ENCODE results near the gene TIMM10B. TPM values are rescaled to one million over a fixed set of nuclear protein-coding genes. Genes with fewer than 3 reads are reported as not detected.

Gene TIMM10B
- total RNA-seq, 1 donor from 2014 or later = 27.4 TPM

- H3K27me3 Mint-ChIP-seq (ENCODE audit: low read depth) = no peaks in the 10 kb centered on the region
- no peaks in the 10 kb centered on the region for H3K4me1 Mint-ChIP-seq (ENCODE audit: low read depth)
- no peak overlapping the region for H3K27ac Mint-ChIP-seq (ENCODE audit: unreplicated experiment)
- DNase-seq (ENCODE audit: low spot score) = no peak
- TF ChIP-seq, protein P1, sequence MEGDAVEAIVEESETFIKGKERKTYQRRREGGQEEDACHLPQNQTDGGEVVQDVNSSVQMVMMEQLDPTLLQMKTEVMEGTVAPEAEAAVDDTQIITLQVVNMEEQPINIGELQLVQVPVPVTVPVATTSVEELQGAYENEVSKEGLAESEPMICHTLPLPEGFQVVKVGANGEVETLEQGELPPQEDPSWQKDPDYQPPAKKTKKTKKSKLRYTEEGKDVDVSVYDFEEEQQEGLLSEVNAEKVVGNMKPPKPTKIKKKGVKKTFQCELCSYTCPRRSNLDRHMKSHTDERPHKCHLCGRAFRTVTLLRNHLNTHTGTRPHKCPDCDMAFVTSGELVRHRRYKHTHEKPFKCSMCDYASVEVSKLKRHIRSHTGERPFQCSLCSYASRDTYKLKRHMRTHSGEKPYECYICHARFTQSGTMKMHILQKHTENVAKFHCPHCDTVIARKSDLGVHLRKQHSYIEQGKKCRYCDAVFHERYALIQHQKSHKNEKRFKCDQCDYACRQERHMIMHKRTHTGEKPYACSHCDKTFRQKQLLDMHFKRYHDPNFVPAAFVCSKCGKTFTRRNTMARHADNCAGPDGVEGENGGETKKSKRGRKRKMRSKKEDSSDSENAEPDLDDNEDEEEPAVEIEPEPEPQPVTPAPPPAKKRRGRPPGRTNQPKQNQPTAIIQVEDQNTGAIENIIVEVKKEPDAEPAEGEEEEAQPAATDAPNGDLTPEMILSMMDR (IDR thresholded peaks at IDR 0.05) = no peak
- H3K9me3 Mint-ChIP-seq (ENCODE audit: low read depth) = no peaks in the 10 kb centered on the region
- no peak overlapping the region for H3K4me3 Mint-ChIP-seq (ENCODE audit: unreplicated experiment)
- peaks cover 28% of the 10 kb centered on the region for H3K36me3 Mint-ChIP-seq (ENCODE audit: low read depth)
Observed at GRCh38 chr11:6458352-6459098, 22.8 kb upstream of the TIMM10B start.

GRCh38 chr11:6459099-6459450 is 22.2 kb upstream of the TIMM10B start:
- Mint-ChIP-seq H3K4me3 (ENCODE audit: unreplicated experiment) (no peak overlapping the region), H3K9me3 (ENCODE audit: low read depth) (no peaks in the 10 kb centered on the region), H3K36me3 (ENCODE audit: low read depth) (peaks cover 30% of the 10 kb centered on the region), H3K4me1 (ENCODE audit: low read depth) (no peaks in the 10 kb centered on the region), H3K27me3 (ENCODE audit: low read depth) (no peaks in the 10 kb centered on the region), H3K27ac (ENCODE audit: unreplicated experiment) (no peak overlapping the region)
- DNase-seq (ENCODE audit: low spot score) = no peak
- TF ChIP-seq, protein P1 (IDR thresholded peaks at IDR 0.05) = no peak

- TF ChIP-seq, protein P1 (IDR thresholded peaks at IDR 0.05) = no peak
- H3K4me3 Mint-ChIP-seq (ENCODE audit: unreplicated experiment) = no peak overlapping the region
- no peaks in the 10 kb centered on the region for H3K9me3 Mint-ChIP-seq (ENCODE audit: low read depth)
- no peak overlapping the region for H3K27ac Mint-ChIP-seq (ENCODE audit: unreplicated experiment)
- DNase-seq (ENCODE audit: low spot score) = peak; percentile 92
- H3K27me3 Mint-ChIP-seq (ENCODE audit: low read depth) = no peaks in the 10 kb centered on the region
- H3K36me3 Mint-ChIP-seq (ENCODE audit: low read depth) = peaks cover 10% of the 10 kb centered on the region
- peaks cover 18% of the 10 kb centered on the region for H3K4me1 Mint-ChIP-seq (ENCODE audit: low read depth)
Observed at GRCh38 chr11:6468712-6469495, 12.4 kb upstream of the TIMM10B start.

DNA sequence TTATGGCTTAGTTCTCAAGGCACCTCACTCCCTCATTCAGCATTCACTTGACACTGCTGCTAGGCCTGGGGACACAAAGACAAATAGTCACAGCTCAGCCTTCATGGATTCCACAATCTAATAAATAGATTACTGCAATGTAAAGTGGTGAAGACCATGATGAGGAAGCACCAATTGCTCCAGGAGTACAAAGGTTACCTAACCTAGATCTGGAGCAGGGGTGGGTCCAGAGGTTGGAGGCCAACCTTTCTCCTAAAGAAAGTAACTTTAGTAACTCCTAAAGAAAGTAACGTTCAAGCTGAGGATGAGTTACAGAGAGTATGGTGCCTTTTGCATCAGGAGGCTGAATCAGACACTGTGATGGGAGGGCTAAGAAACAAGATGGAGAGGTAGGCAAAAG is 11.7 kb upstream of the TIMM10B start:
- peaks cover 7% of the 10 kb centered on the region for H3K36me3 Mint-ChIP-seq (ENCODE audit: low read depth)
- no peak overlapping the region for H3K27ac Mint-ChIP-seq (ENCODE audit: unreplicated experiment)
- no peaks in the 10 kb centered on the region for H3K9me3 Mint-ChIP-seq (ENCODE audit: low read depth)
- DNase-seq (ENCODE audit: low spot score) = no peak
- no peaks in the 10 kb centered on the region for H3K27me3 Mint-ChIP-seq (ENCODE audit: low read depth)
- H3K4me1 Mint-ChIP-seq (ENCODE audit: low read depth) = peaks cover 24% of the 10 kb centered on the region
- TF ChIP-seq, protein P1 (IDR thresholded peaks at IDR 0.05) = no peak
- no peak overlapping the region for H3K4me3 Mint-ChIP-seq (ENCODE audit: unreplicated experiment)

- H3K36me3 Mint-ChIP-seq (ENCODE audit: low read depth) = peaks cover 7% of the 10 kb centered on the region
- peak overlapping the region; percentile 92 for H3K4me3 Mint-ChIP-seq (ENCODE audit: unreplicated experiment)
- no peaks in the 10 kb centered on the region for H3K27me3 Mint-ChIP-seq (ENCODE audit: low read depth)
- no peaks in the 10 kb centered on the region for H3K9me3 Mint-ChIP-seq (ENCODE audit: low read depth)
- H3K27ac Mint-ChIP-seq (ENCODE audit: unreplicated experiment) = peak overlapping the region; percentile 41
- peaks cover 33% of the 10 kb centered on the region for H3K4me1 Mint-ChIP-seq (ENCODE audit: low read depth)
- DNase-seq (ENCODE audit: low spot score) = no peak
- TF ChIP-seq, protein P1 (IDR thresholded peaks at IDR 0.05) = no peak
Observed at GRCh38 chr11:6472934-6473333, 8.4 kb upstream of the TIMM10B start.
